GM12892 (cell line): ENCODE data around the gene EGLN1.

Source experiments
- POLR2A ChIP-seq: IDR thresholded peaks from 2 replicates; pipeline ENCODE4 v1.6.1; 2011; ENCODE audit warnings: low read depth, low read length, control low read depth
- POLR2AphosphoS5 ChIP-seq: IDR thresholded peaks from 2 replicates; pipeline ENCODE4 v1.6.1; 2011; ENCODE audit warnings: low read depth, low read length, control low read depth

DNA sequence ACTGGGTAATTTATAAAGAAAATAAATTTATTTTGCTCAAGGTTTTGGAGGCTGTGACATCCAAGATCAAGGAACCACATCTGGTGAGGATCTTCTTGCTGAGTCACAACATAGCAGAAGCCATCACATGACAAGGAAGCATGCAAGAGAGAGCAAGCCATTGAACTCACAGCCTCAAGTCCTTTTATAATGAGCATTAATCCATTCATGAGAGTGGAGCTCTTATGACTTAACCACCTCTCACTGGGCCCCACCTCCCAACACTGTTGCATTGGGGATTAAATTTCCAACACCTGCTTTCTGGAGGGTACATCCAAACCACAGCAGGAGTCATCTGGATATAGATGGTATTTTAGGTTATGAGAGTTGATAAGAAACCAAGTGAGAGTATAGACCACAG is 20.6 kb upstream of the EGLN1 start:
- TF ChIP-seq POLR2A (no peak), POLR2AphosphoS5 (no peak)
